Glutamatergic neuron (in vitro differentiated cells): ENCODE data around the gene ZNF470. TPM values are rescaled to one million over a fixed set of nuclear protein-coding genes. Genes with fewer than 3 reads are reported as not detected.

Experiments
- DNase-seq: peaks from one replicate; pipeline ENCODE4 v3.0.0; 2022
- H3K27ac Mint-ChIP-seq: one replicate; pipeline ENCODE4 v1.8.0; 2020; ENCODE audit warnings: mild to moderate bottlenecking, mixed read lengths, inconsistent platforms; ENCODE audit not compliant: unreplicated experiment
- H3K27me3 Mint-ChIP-seq: one replicate; pipeline ENCODE4 v1.8.0; 2020; ENCODE audit warnings: mild to moderate bottlenecking, moderate library complexity, mixed read lengths, inconsistent platforms; ENCODE audit not compliant: unreplicated experiment
- H3K36me3 Mint-ChIP-seq: one replicate; pipeline ENCODE4 v1.8.0; 2020; ENCODE audit warnings: mild to moderate bottlenecking, mixed read lengths, inconsistent platforms; ENCODE audit not compliant: unreplicated experiment
- H3K4me1 Mint-ChIP-seq: one replicate; pipeline ENCODE4 v1.8.0; 2020; ENCODE audit warnings: mild to moderate bottlenecking, low read depth, mixed read lengths, inconsistent platforms; ENCODE audit not compliant: unreplicated experiment
- H3K4me3 Mint-ChIP-seq: one replicate; pipeline ENCODE4 v1.8.0; 2020; ENCODE audit warnings: mild to moderate bottlenecking, mixed read lengths, inconsistent platforms; ENCODE audit not compliant: unreplicated experiment
- H3K9me3 Mint-ChIP-seq: one replicate; pipeline ENCODE4 v1.8.0; 2020; ENCODE audit warnings: mild to moderate bottlenecking, moderate library complexity, mixed read lengths, inconsistent platforms; ENCODE audit not compliant: unreplicated experiment
- long read RNA-seq: library from polyadenylated mRNA; unstranded; transcript quantifications from one replicate; pipeline ENCODE4 v2.0.0, GENCODE V29; 2020; ENCODE audit not compliant: unreplicated experiment
- total RNA-seq: library from RNA; stranded (reverse); fragmentation: NEBNext Ultra II Directional; extraction: Animal tissue kit (Norgen Biotek cat#: 25700); gene quantifications from one replicate; pipeline ENCODE4 v1.2.1, GENCODE V29; 2021; ENCODE audit not compliant: unreplicated experiment
- TF ChIP-seq, protein P1 (sequence below): fragments of 200-600 bp; sonication (generic); IDR thresholded peaks from one replicate; pipeline ENCODE4 v1.5.0; 2021; ENCODE audit not compliant: partially characterized antibody, unreplicated experiment

The ZNF470 gene
- total RNA-seq: 10.1 TPM
- long read RNA-seq, partial matches to known transcripts: 0 of 1 reads
- long read RNA-seq, other reads (novel, unspliced or antisense): 1 of 1 reads

DNA sequence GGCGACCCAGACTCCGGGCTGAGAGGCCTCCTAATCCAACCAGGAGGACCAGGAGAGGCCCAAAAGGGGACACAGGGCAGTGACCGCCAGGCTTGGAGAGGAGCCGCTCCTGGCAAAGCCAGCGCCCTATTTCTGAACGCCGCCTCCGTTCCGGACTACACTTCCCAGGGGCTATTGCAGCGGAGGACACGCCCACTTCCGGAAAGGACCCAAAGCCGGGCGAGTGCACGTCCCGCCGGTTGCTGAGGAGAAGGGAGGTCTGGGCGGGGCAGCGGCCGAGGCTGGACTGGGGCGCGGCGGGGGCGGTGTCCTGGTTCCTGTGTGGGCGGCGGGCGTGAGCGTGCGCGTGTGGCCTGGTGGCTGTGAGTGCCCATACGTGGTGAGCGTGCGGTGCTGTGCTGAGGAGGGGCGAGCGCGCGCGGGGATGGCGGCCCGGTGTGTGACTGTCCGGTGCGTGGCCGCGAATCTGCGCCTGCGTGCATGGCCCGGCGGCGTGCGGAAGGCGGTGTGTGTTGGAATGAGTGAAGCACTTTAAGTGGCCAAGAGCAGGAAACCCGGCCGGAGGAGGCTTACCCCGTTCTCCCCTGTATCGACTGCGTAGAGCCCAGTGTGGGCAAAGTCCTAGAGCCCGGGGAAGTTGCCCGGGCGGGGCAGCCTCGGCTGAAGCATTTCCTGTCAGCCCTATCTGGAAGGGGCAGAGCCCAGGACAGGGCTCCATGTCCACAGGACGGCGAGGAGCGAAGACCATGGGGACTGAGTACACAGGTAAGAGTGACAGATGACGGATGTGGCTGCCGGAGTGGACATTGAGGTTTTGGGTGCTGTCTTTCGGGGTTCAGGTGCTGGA is at the start of gene ZNF470:
Gene ZNF470, plus strand, starts transcription at position 195 of the 847 bp plus-strand sequence. CDS start 2,844 bp downstream, outside the sequence.
- Mint-ChIP-seq H3K9me3 (peaks cover 14% of the 10 kb centered on the region), H3K4me1 (no peaks in the 10 kb centered on the region), H3K36me3 (peaks cover 60% of the 10 kb centered on the region), H3K4me3 (peak within 1 kb of the TSS; percentile 95), H3K27me3 (peaks cover 4% of the 10 kb centered on the region), H3K27ac (peak within 1 kb of the TSS; percentile 77)
- peak; percentile 94 for DNase-seq
- TF ChIP-seq, protein P1, sequence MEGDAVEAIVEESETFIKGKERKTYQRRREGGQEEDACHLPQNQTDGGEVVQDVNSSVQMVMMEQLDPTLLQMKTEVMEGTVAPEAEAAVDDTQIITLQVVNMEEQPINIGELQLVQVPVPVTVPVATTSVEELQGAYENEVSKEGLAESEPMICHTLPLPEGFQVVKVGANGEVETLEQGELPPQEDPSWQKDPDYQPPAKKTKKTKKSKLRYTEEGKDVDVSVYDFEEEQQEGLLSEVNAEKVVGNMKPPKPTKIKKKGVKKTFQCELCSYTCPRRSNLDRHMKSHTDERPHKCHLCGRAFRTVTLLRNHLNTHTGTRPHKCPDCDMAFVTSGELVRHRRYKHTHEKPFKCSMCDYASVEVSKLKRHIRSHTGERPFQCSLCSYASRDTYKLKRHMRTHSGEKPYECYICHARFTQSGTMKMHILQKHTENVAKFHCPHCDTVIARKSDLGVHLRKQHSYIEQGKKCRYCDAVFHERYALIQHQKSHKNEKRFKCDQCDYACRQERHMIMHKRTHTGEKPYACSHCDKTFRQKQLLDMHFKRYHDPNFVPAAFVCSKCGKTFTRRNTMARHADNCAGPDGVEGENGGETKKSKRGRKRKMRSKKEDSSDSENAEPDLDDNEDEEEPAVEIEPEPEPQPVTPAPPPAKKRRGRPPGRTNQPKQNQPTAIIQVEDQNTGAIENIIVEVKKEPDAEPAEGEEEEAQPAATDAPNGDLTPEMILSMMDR: no peak

DNA sequence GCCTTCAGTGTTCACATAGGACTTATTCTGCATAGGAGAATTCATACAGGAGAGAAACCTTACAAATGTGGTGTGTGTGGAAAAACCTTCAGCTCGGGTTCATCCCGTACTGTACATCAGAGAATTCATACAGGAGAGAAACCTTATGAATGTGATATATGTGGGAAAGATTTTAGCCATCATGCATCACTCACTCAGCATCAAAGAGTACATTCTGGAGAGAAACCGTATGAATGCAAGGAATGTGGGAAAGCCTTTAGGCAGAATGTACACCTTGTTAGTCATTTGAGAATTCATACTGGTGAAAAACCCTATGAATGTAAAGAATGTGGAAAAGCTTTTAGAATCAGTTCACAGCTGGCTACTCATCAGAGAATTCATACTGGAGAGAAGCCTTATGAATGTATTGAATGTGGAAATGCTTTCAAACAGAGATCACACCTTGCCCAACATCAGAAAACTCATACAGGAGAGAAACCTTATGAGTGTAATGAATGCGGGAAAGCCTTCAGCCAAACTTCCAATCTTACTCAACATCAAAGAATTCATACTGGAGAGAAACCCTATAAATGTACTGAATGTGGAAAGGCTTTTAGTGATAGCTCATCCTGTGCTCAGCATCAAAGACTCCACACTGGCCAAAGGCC is 41.9 kb upstream of the ZNF470 start:
- TF ChIP-seq, protein P1: no peak
- Mint-ChIP-seq H3K27ac (no peak overlapping the region), H3K4me1 (no peaks in the 10 kb centered on the region), H3K4me3 (no peak overlapping the region), H3K36me3 (peaks cover 70% of the 10 kb centered on the region), H3K27me3 (no peaks in the 10 kb centered on the region), H3K9me3 (peaks cover 33% of the 10 kb centered on the region)
- DNase-seq: no peak

DNA sequence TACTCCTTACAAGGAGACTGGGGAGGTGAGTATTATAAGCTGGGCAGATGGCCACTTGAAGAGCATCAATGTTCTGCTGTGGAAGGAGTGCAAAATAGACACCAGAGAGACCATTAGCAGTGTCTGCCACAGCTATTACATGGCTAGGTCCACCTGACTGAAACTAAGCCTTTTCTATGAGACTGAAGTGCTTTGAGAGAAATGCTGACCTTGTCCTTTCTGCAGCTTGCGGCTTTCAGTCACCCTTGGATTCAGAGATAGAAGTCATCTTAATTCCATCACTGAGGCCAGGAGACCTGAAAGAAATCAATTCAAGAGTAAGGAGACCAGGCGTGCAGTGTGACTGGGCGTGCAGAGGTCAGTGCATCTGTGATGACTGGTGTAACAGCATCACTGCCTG is 29.8 kb upstream of the ZNF470 start:
- H3K4me3 Mint-ChIP-seq: peak overlapping the region; percentile 92
- TF ChIP-seq, protein P1: no peak
- H3K4me1 Mint-ChIP-seq: no peaks in the 10 kb centered on the region
- peaks cover 14% of the 10 kb centered on the region for H3K27me3 Mint-ChIP-seq
- peak overlapping the region; percentile 93 for H3K27ac Mint-ChIP-seq
- no peak for DNase-seq
- peaks cover 43% of the 10 kb centered on the region for H3K9me3 Mint-ChIP-seq
- peaks cover 42% of the 10 kb centered on the region for H3K36me3 Mint-ChIP-seq

DNA sequence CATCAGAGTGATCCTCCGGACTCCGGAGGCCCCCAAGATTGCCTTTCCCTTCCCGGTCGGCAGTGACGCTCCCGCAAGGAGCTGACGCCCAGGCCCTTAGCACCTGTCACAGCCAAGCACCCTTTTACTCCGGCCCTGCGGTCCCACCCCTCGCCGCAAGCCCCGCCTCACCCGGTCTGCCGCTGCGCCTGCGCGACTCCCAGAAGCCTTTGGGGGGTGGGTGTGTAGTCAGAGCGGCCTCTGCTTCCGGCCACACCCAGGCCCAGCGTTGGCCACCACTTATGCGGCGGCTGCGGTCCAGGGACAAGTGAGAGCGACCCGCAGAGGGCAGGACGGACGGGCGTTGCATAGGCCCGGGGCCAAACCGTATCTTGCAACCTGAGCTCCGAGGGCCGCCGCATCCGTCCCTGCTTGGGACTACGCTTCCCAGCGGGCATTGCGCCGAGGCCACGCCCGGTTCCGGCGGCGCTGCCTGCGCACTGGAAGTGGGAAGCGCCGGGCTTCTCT is 29.0 kb upstream of the ZNF470 start:
- H3K4me1 Mint-ChIP-seq: no peaks in the 10 kb centered on the region
- peaks cover 45% of the 10 kb centered on the region for H3K36me3 Mint-ChIP-seq
- peak overlapping the region; percentile 93 for H3K27ac Mint-ChIP-seq
- H3K4me3 Mint-ChIP-seq: peak overlapping the region; percentile 92
- TF ChIP-seq, protein P1: no peak
- peaks cover 13% of the 10 kb centered on the region for H3K27me3 Mint-ChIP-seq
- peak; percentile 95 for DNase-seq
- H3K9me3 Mint-ChIP-seq: peaks cover 41% of the 10 kb centered on the region
